Measurements from ENCODE around the gene MRAS.

The MRAS gene

GRCh38 chr3:138395865-138396751 is 47.7 kb downstream of the MRAS start:
- Histone ChIP-seq H3K4me1 (ENCODE audit: control insufficient read depth, insufficient read depth, low read depth, low read length) (no peaks in the 10 kb centered on the region), H4K8ac (ENCODE audit: low read length) (no peak overlapping the region), H3K9me3 (ENCODE audit: control insufficient read depth, low read length) (no peaks in the 10 kb centered on the region), H3K9ac (ENCODE audit: low read length) (no peak overlapping the region), H3K4me3 (ENCODE audit: insufficient read depth in 1 of 2, low read depth in 1 of 2, low read length in 2 of 2) (no peak overlapping the region), H3K4ac (ENCODE audit: low read depth in 1 of 2, low read length in 2 of 2) (no peak overlapping the region), H2AFZ (ENCODE audit: low read depth, low read length) (no peak overlapping the region), H3K79me1 (replicated peaks; ENCODE audit: low read length, poor library complexity, severe bottlenecking) (peaks cover 19% of the 10 kb centered on the region), H2BK5ac (ENCODE audit: low read depth, low read length, poor library complexity, severe bottlenecking) (no peak overlapping the region), H3K27ac (ENCODE audit: low read length, poor library complexity, severe bottlenecking) (no peak overlapping the region), H3K23ac (ENCODE audit: low read length in 2 of 2) (no peak overlapping the region), H3K18ac (ENCODE audit: low read depth in 1 of 2, low read length in 2 of 2) (no peak overlapping the region), H2BK15ac (ENCODE audit: low read depth, poor library complexity, severe bottlenecking) (no peak overlapping the region), H2BK120ac (ENCODE audit: low read depth, low read length) (no peak overlapping the region), H3K27me3 (ENCODE audit: control insufficient read depth in 1 of 2, insufficient read depth in 1 of 2, low read length in 2 of 2) (no peaks in the 10 kb centered on the region), H3K14ac (ENCODE audit: low read length in 2 of 2) (no peak overlapping the region), H3K36me3 (ENCODE audit: control insufficient read depth in 1 of 2, insufficient read depth in 2 of 2, low read depth in 1 of 2, low read length in 2 of 2) (peaks cover 25 to 38% of the 10 kb centered on the region in 2 experiments), H3K4me2 (ENCODE audit: low read length, poor library complexity, severe bottlenecking) (no peak overlapping the region), H2BK12ac (ENCODE audit: low read length in 2 of 2) (no peak overlapping the region), H4K91ac (ENCODE audit: low read length) (no peak overlapping the region), H2AK5ac (ENCODE audit: low read length, severe bottlenecking) (no peak overlapping the region)
- no peak for DNase-seq
- WGBS = 91% methylated on average over 10 of the region's 12 CpGs

DNA sequence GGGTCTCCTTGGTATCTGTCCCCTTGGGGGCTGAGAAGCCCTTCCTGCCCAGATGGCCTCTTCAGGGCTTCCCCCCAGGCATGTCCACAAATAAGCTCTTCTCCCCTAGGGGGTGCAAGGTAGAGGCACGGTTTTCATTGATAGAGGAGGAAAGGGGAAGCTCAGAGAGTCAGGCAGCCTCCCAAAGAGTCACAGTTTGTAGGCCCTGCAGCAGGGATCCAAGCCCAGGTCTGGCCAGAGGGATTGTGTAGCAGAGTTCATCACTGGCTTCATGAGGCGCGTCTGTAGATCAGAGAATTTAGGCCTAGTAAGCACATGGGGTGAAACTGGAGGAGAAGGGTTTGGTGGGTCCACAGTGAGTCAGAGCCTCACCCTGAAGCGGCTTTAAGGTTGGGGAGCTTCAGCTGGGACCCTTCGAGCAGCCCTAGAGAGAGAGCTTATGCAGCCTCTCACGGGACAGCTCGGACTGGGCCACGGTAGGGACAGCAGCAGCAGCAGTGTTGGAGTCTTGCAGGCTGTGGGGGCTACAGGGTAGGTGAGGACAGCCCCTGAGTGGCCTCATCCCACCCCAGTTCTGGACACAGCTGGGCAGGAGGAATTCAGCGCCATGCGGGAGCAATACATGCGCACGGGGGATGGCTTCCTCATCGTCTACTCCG is 48.5 kb downstream of the MRAS start:
- H4K91ac ChIP-seq (ENCODE audit: low read length) = no peak overlapping the region
- no peak overlapping the region for H2BK12ac ChIP-seq (ENCODE audit: low read length in 2 of 2)
- H3K9me3 ChIP-seq (ENCODE audit: control insufficient read depth, low read length) = no peaks in the 10 kb centered on the region
- H3K27ac ChIP-seq (ENCODE audit: low read length, poor library complexity, severe bottlenecking) = no peak overlapping the region
- no peak overlapping the region for H3K4ac ChIP-seq (ENCODE audit: low read depth in 1 of 2, low read length in 2 of 2)
- H2AK5ac ChIP-seq (ENCODE audit: low read length, severe bottlenecking) = no peak overlapping the region
- no peak overlapping the region for H2BK15ac ChIP-seq (ENCODE audit: low read depth, poor library complexity, severe bottlenecking)
- H2BK5ac ChIP-seq (ENCODE audit: low read depth, low read length, poor library complexity, severe bottlenecking) = no peak overlapping the region
- H3K18ac ChIP-seq (ENCODE audit: low read depth in 1 of 2, low read length in 2 of 2) = no peak overlapping the region
- no peak overlapping the region for H3K23ac ChIP-seq (ENCODE audit: low read length in 2 of 2)
- no peak for DNase-seq
- no peak overlapping the region for H2AFZ ChIP-seq (ENCODE audit: low read depth, low read length)
- 91% methylated on average over 14 of the region's 14 CpGs for WGBS
- H3K9ac ChIP-seq (ENCODE audit: low read length) = no peak overlapping the region
- H3K14ac ChIP-seq (ENCODE audit: low read length in 2 of 2) = no peak overlapping the region
- H2BK120ac ChIP-seq (ENCODE audit: low read depth, low read length) = no peak overlapping the region
- H3K4me2 ChIP-seq (ENCODE audit: low read length, poor library complexity, severe bottlenecking) = no peak overlapping the region
- H3K4me3 ChIP-seq (ENCODE audit: insufficient read depth in 1 of 2, low read depth in 1 of 2, low read length in 2 of 2) = no peak overlapping the region
- no peak overlapping the region for H4K8ac ChIP-seq (ENCODE audit: low read length)
- no peaks in the 10 kb centered on the region for H3K4me1 ChIP-seq (ENCODE audit: control insufficient read depth, insufficient read depth, low read depth, low read length)
- peaks cover 28 to 45% of the 10 kb centered on the region in 2 experiments for H3K36me3 ChIP-seq (ENCODE audit: control insufficient read depth in 1 of 2, insufficient read depth in 2 of 2, low read depth in 1 of 2, low read length in 2 of 2)
- no peaks in the 10 kb centered on the region for H3K27me3 ChIP-seq (ENCODE audit: control insufficient read depth in 1 of 2, insufficient read depth in 1 of 2, low read length in 2 of 2)
- peaks cover 19% of the 10 kb centered on the region for H3K79me1 ChIP-seq (replicated peaks; ENCODE audit: low read length, poor library complexity, severe bottlenecking)

DNA sequence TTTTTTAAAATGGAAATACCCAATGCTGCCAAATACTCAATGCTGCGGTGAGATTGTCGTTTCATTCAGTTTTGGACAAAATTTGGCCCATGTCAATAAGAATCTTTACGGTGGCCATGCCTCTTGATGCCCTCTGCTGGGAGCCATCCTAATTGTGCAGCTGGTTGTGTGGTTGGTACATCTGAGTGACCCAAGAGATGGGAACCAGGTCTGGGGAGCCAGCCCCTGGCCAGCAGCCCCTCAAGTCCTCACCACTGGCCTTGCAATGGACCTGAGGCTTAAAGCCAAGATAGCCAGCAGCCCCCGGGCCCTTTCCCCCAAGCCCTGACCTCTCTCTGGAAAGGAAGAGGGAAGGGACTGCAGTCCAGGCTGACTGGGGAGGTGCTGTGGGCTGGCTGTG is 49.6 kb downstream of the MRAS start:
- WGBS = 100% methylated on average over 4 of the region's 4 CpGs
- no peak overlapping the region for H2BK15ac ChIP-seq (ENCODE audit: low read depth, poor library complexity, severe bottlenecking)
- H4K8ac ChIP-seq (ENCODE audit: low read length) = no peak overlapping the region

GRCh38 chr3:138398791-138399575 is 50.6 kb downstream of the MRAS start:
- Histone ChIP-seq H3K23ac (ENCODE audit: low read length in 2 of 2) (no peak overlapping the region), H3K9me3 (ENCODE audit: control insufficient read depth, low read length) (no peaks in the 10 kb centered on the region), H4K8ac (ENCODE audit: low read length) (no peak overlapping the region), H2BK5ac (ENCODE audit: low read depth, low read length, poor library complexity, severe bottlenecking) (no peak overlapping the region), H3K9ac (ENCODE audit: low read length) (no peak overlapping the region), H3K14ac (ENCODE audit: low read length in 2 of 2) (no peak overlapping the region), H3K4me2 (ENCODE audit: low read length, poor library complexity, severe bottlenecking) (no peak overlapping the region), H4K91ac (ENCODE audit: low read length) (no peak overlapping the region), H2AK5ac (ENCODE audit: low read length, severe bottlenecking) (no peak overlapping the region), H3K36me3 (ENCODE audit: control insufficient read depth in 1 of 2, insufficient read depth in 2 of 2, low read depth in 1 of 2, low read length in 2 of 2) (peaks cover 33 to 65% of the 10 kb centered on the region in 2 experiments), H3K4me1 (ENCODE audit: control insufficient read depth, insufficient read depth, low read depth, low read length) (no peaks in the 10 kb centered on the region), H3K27ac (ENCODE audit: low read length, poor library complexity, severe bottlenecking) (no peak overlapping the region), H3K4me3 (ENCODE audit: insufficient read depth in 1 of 2, low read depth in 1 of 2, low read length in 2 of 2) (no peak overlapping the region), H3K18ac (ENCODE audit: low read depth in 1 of 2, low read length in 2 of 2) (no peak overlapping the region), H3K27me3 (ENCODE audit: control insufficient read depth in 1 of 2, insufficient read depth in 1 of 2, low read length in 2 of 2) (no peaks in the 10 kb centered on the region), H3K79me1 (replicated peaks; ENCODE audit: low read length, poor library complexity, severe bottlenecking) (peaks cover 18% of the 10 kb centered on the region), H3K4ac (ENCODE audit: low read depth in 1 of 2, low read length in 2 of 2) (no peak overlapping the region), H2BK12ac (ENCODE audit: low read length in 2 of 2) (no peak overlapping the region), H2BK15ac (ENCODE audit: low read depth, poor library complexity, severe bottlenecking) (no peak overlapping the region), H2BK120ac (ENCODE audit: low read depth, low read length) (no peak overlapping the region), H2AFZ (ENCODE audit: low read depth, low read length) (no peak overlapping the region)
- no peak for DNase-seq
- 90% methylated on average over 11 of the region's 11 CpGs for WGBS

More for the DNA sequence above, 49.6 kb downstream of the MRAS start:
- Histone ChIP-seq H2BK5ac (ENCODE audit: low read depth, low read length, poor library complexity, severe bottlenecking) (no peak overlapping the region), H4K91ac (ENCODE audit: low read length) (no peak overlapping the region), H3K18ac (ENCODE audit: low read depth in 1 of 2, low read length in 2 of 2) (no peak overlapping the region), H3K4ac (ENCODE audit: low read depth in 1 of 2, low read length in 2 of 2) (no peak overlapping the region), H3K36me3 (ENCODE audit: control insufficient read depth in 1 of 2, insufficient read depth in 2 of 2, low read depth in 1 of 2, low read length in 2 of 2) (peaks cover 33 to 55% of the 10 kb centered on the region in 2 experiments), H3K79me1 (replicated peaks; ENCODE audit: low read length, poor library complexity, severe bottlenecking) (peaks cover 19% of the 10 kb centered on the region), H2BK120ac (ENCODE audit: low read depth, low read length) (no peak overlapping the region), H3K23ac (ENCODE audit: low read length in 2 of 2) (no peak overlapping the region), H3K14ac (ENCODE audit: low read length in 2 of 2) (no peak overlapping the region), H2AFZ (ENCODE audit: low read depth, low read length) (no peak overlapping the region), H3K4me1 (ENCODE audit: control insufficient read depth, insufficient read depth, low read depth, low read length) (no peaks in the 10 kb centered on the region), H3K27me3 (ENCODE audit: control insufficient read depth in 1 of 2, insufficient read depth in 1 of 2, low read length in 2 of 2) (no peaks in the 10 kb centered on the region), H3K27ac (ENCODE audit: low read length, poor library complexity, severe bottlenecking) (no peak overlapping the region), H2AK5ac (ENCODE audit: low read length, severe bottlenecking) (no peak overlapping the region), H3K9me3 (ENCODE audit: control insufficient read depth, low read length) (no peaks in the 10 kb centered on the region), H3K9ac (ENCODE audit: low read length) (no peak overlapping the region), H3K4me2 (ENCODE audit: low read length, poor library complexity, severe bottlenecking) (no peak overlapping the region), H3K4me3 (ENCODE audit: insufficient read depth in 1 of 2, low read depth in 1 of 2, low read length in 2 of 2) (no peak overlapping the region), H2BK12ac (ENCODE audit: low read length in 2 of 2) (no peak overlapping the region)
- DNase-seq = no peak
